GM21717 (cell line): Measurements from ENCODE around the gene SPDYE8.
"Not testable (repeated sequence)": the region's sequence is repeated elsewhere in the genome, so short reads cannot be mapped to it uniquely, and the experiment has no call there.

Experiments used
- ATAC-seq: cut with Tn5 transposase; IDR thresholded peaks from one replicate; pipeline ENCODE4 v1.9.1; 2021; ENCODE audit warnings: mild to moderate bottlenecking, moderate library complexity; ENCODE audit not compliant: unreplicated experiment

Gene SPDYE8

GRCh38 chr7:73029666-73030065 lies at the start of gene SPDYE8:
TSS of gene SPDYE8 (minus strand) at chr7:73029766. CDS start at chr7:73027966, 1,800 bp downstream.
- ATAC-seq = not testable (repeated sequence)

GRCh38 chr7:73057811-73058210 lies 28.2 kb upstream of the SPDYE8 start, which contains the start of gene SPDYE11:
TSS of gene SPDYE11 (minus strand) at chr7:73057911. CDS start at chr7:73056111, 1,800 bp downstream.
- not testable (repeated sequence) for ATAC-seq

- ATAC-seq = not testable (repeated sequence)
These were observed 23.1 kb downstream of the SPDYE8 start for GRCh38 chr7:73006491-73006890.

GRCh38 chr7:73005693-73006447 lies 23.7 kb downstream of the SPDYE8 start:
- peak; percentile 74 for ATAC-seq

- peak; percentile 82 for ATAC-seq
These were observed 24.2 kb downstream of the SPDYE8 start for GRCh38 chr7:73005356-73005692.

GRCh38 chr7:72997887-72998468 lies 31.6 kb downstream of the SPDYE8 start:
- not testable (repeated sequence) for ATAC-seq

GRCh38 chr7:72997447-72997846 lies 32.1 kb downstream of the SPDYE8 start:
- ATAC-seq = not testable (repeated sequence)

GRCh38 chr7:72995484-72995883 lies 34.1 kb downstream of the SPDYE8 start:
- not testable (repeated sequence) for ATAC-seq

- ATAC-seq = not testable (repeated sequence)
These were observed 39.2 kb downstream of the SPDYE8 start for GRCh38 chr7:72990146-72990913.

GRCh38 chr7:72982084-72982483 lies 47.5 kb downstream of the SPDYE8 start:
- not testable (repeated sequence) for ATAC-seq

- ATAC-seq = not testable (repeated sequence)
These were observed 49.2 kb downstream of the SPDYE8 start for GRCh38 chr7:72980382-72980781.

GRCh38 chr7:72976434-72976833 lies 53.1 kb downstream of the SPDYE8 start:
- ATAC-seq = not testable (repeated sequence)

GRCh38 chr7:72975656-72976286 lies 53.8 kb downstream of the SPDYE8 start:
- not testable (repeated sequence) for ATAC-seq

- not testable (repeated sequence) for ATAC-seq
These were observed 54.8 kb downstream of the SPDYE8 start for GRCh38 chr7:72974781-72975180.

- not testable (repeated sequence) for ATAC-seq
These were observed 58.1 kb downstream of the SPDYE8 start for GRCh38 chr7:72971505-72971904.
